Glomerular endothelial cell (primary cell): ENCODE measurements around the gene ITGB3BP. TPM values are rescaled to one million over a fixed set of nuclear protein-coding genes. Genes with fewer than 3 reads are reported as not detected.
"Not testable (repeated sequence)": the region's sequence is repeated elsewhere in the genome, so short reads cannot be mapped to it uniquely, and the experiment has no call there.

Source experiments
- DNase-seq: peaks from one replicate; pipeline ENCODE4 v3.0.0-alpha.2; 2011; ENCODE audit warnings: low read depth, low spot score; ENCODE audit errors: extremely low read depth
- total RNA-seq: library from RNA; depleted of rRNA; stranded (reverse); fragments of >200 nt; gene quantifications from 2 replicates; pipeline ENCODE4 v1.2.3, GENCODE V29; 2015

Gene ITGB3BP
- total RNA-seq: 11.5 and 17.2 TPM in 2 replicates

- peak; percentile 79 for DNase-seq
Observed at GRCh38 chr1:63522891-63523728, at the start of gene ITGB3BP, which contains the start of gene EFCAB7. Gene ITGB3BP, minus strand, starts transcription at chr1:63523225. Its CDS starts 92 bp downstream, at chr1:63523133. Gene EFCAB7, plus strand, starts transcription at chr1:63523525. Its CDS starts 2,048 bp downstream, at chr1:63525573.

GRCh38 chr1:63572686-63573085 is 49.7 kb upstream of the ITGB3BP start:
- not testable (repeated sequence) for DNase-seq

- DNase-seq: no peak
Observed at GRCh38 chr1:63569640-63570316, 46.8 kb upstream of the ITGB3BP start.

GRCh38 chr1:63569068-63569467 is 46.0 kb upstream of the ITGB3BP start:
- DNase-seq: no peak

- DNase-seq: no peak
Observed at GRCh38 chr1:63563745-63564144, 40.7 kb upstream of the ITGB3BP start.

GRCh38 chr1:63559357-63559756 is 36.3 kb upstream of the ITGB3BP start:
- DNase-seq: no peak

GRCh38 chr1:63557365-63557987 is 34.5 kb upstream of the ITGB3BP start:
- no peak for DNase-seq

- no peak for DNase-seq
Observed at GRCh38 chr1:63555480-63555879, 32.5 kb upstream of the ITGB3BP start.

- no peak for DNase-seq
Observed at GRCh38 chr1:63548877-63549276, 25.9 kb upstream of the ITGB3BP start.

GRCh38 chr1:63548303-63548702 is 25.3 kb upstream of the ITGB3BP start:
- DNase-seq: no peak

GRCh38 chr1:63547621-63548294 is 24.7 kb upstream of the ITGB3BP start:
- DNase-seq: no peak

GRCh38 chr1:63545780-63546179 is 22.8 kb upstream of the ITGB3BP start:
- DNase-seq: no peak

GRCh38 chr1:63537940-63538339 is 14.9 kb upstream of the ITGB3BP start:
- no peak for DNase-seq

GRCh38 chr1:63537006-63537405 is 14.0 kb upstream of the ITGB3BP start:
- DNase-seq: no peak

GRCh38 chr1:63534406-63534805 is 11.4 kb upstream of the ITGB3BP start:
- DNase-seq: no peak

- DNase-seq: no peak
Observed at GRCh38 chr1:63533931-63534330, 10.9 kb upstream of the ITGB3BP start.

GRCh38 chr1:63532727-63533126 is 9.7 kb upstream of the ITGB3BP start:
- DNase-seq: no peak

GRCh38 chr1:63524201-63524600 is 1.2 kb upstream of the ITGB3BP start:
- no peak for DNase-seq

- DNase-seq: no peak
Observed at GRCh38 chr1:63523738-63524137, 713 bp upstream of the ITGB3BP start.

- no peak for DNase-seq
Observed at GRCh38 chr1:63516629-63517028, 6.4 kb downstream of the ITGB3BP start.

GRCh38 chr1:63512584-63512983 is 10.4 kb downstream of the ITGB3BP start:
- DNase-seq: no peak
